H9 (cell line): Measurements from ENCODE around the gene AP1S3. TPM values are rescaled to one million over a fixed set of nuclear protein-coding genes. Genes with fewer than 3 reads are reported as not detected.

ENCODE experiments used
- DNase-seq: peaks from one replicate; pipeline ENCODE4 v3.0.0-alpha.2; 2017
- H2AFZ ChIP-seq: one replicate; pipeline ENCODE4 v1.6.1; 2013; ENCODE audit warnings: mild to moderate bottlenecking, low read length, control low read depth, moderate library complexity
- H2AK5ac ChIP-seq: 2 replicates; pipeline ENCODE4 v1.6.1; 2013; ENCODE audit warnings: low read length, control low read depth, mixed read lengths; ENCODE audit not compliant: insufficient read length
- H2BK120ac ChIP-seq: one replicate; pipeline ENCODE4 v1.6.1; 2013; ENCODE audit warnings: low read depth, mild to moderate bottlenecking, low read length, control low read depth, inconsistent platforms; ENCODE audit not compliant: poor library complexity, severe bottlenecking
- H2BK12ac ChIP-seq: 2 replicates; pipeline ENCODE4 v1.6.1; 2013; ENCODE audit warnings: low read length, control low read depth, mixed read lengths, low read depth; ENCODE audit not compliant: insufficient read length
- H2BK15ac ChIP-seq: 2 replicates; pipeline ENCODE4 v1.6.1; 2013; ENCODE audit warnings: low read depth, low read length, control low read depth
- H2BK20ac ChIP-seq: one replicate; pipeline ENCODE4 v1.6.1; 2013; ENCODE audit warnings: low read depth, mild to moderate bottlenecking, low read length, control low read depth, inconsistent platforms; ENCODE audit not compliant: poor library complexity, severe bottlenecking
- H2BK5ac ChIP-seq: 2 replicates; pipeline ENCODE4 v1.6.1; 2013; ENCODE audit warnings: low read length, control low read depth, mixed read lengths; ENCODE audit not compliant: insufficient read length
- H3K14ac ChIP-seq: 2 replicates; pipeline ENCODE4 v1.6.1; 2013; ENCODE audit warnings: low read length, control low read depth; ENCODE audit not compliant: insufficient read depth
- H3K18ac ChIP-seq: 2 replicates; pipeline ENCODE4 v1.6.1; 2013; ENCODE audit warnings: low read depth, mild to moderate bottlenecking, mixed read lengths, low read length, control low read depth; ENCODE audit not compliant: insufficient read length
- H3K23ac ChIP-seq: 2 replicates; pipeline ENCODE4 v1.6.1; 2013; ENCODE audit warnings: low read length, control low read depth, mixed read lengths, low read depth; ENCODE audit not compliant: insufficient read length
- H3K23me2 ChIP-seq: 2 replicates; pipeline ENCODE4 v1.6.1; 2013; ENCODE audit warnings: low read depth, mild to moderate bottlenecking, mixed read lengths, low read length, control low read depth; ENCODE audit not compliant: insufficient read length, poor library complexity, severe bottlenecking
- H3K27ac ChIP-seq: 2 replicates; pipeline ENCODE4 v1.5.1; 2013; ENCODE audit warnings: low read length, control low read depth, mixed read lengths, low read depth; ENCODE audit not compliant: insufficient read length
- H3K27me3 ChIP-seq: 2 replicates; pipeline ENCODE4 v1.6.1; 2013; ENCODE audit warnings: low read length, control low read depth, inconsistent platforms; ENCODE audit not compliant: insufficient read depth
- H3K4ac ChIP-seq: 2 replicates; pipeline ENCODE4 v1.6.1; 2013; ENCODE audit warnings: low read depth, mild to moderate bottlenecking, control low read depth, inconsistent platforms, low read length, moderate library complexity
- H3K4me1 ChIP-seq: 2 replicates; pipeline ENCODE4 v1.6.1; 2013; ENCODE audit warnings: low read length, control low read depth, inconsistent platforms; ENCODE audit not compliant: insufficient read depth
- H3K4me2 ChIP-seq: 2 replicates; pipeline ENCODE4 v1.6.1; 2013; ENCODE audit warnings: low read length, control low read depth, mixed read lengths; ENCODE audit not compliant: insufficient read length, insufficient read depth
- H3K56ac ChIP-seq: 2 replicates; pipeline ENCODE4 v1.6.1; 2013; ENCODE audit warnings: low read depth, mild to moderate bottlenecking, mixed read lengths, low read length, control low read depth; ENCODE audit not compliant: insufficient read length
- H3K79me1 ChIP-seq: 2 replicates; pipeline ENCODE4 v1.6.1; 2013; ENCODE audit warnings: low read depth, mild to moderate bottlenecking, moderate library complexity, low read length, control low read depth, inconsistent platforms; ENCODE audit not compliant: insufficient read depth, poor library complexity, severe bottlenecking
- H3K79me2 ChIP-seq: 2 replicates; pipeline ENCODE4 v1.6.1; 2013; ENCODE audit warnings: low read length, control low read depth, inconsistent platforms; ENCODE audit not compliant: insufficient read depth
- H3K9ac ChIP-seq: 2 replicates; pipeline ENCODE4 v1.6.1; 2013; ENCODE audit warnings: low read length, control low read depth, mixed read lengths; ENCODE audit not compliant: insufficient read length; ENCODE audit errors: extremely low read depth
- H3K9me3 ChIP-seq: one replicate; pipeline ENCODE4 v1.6.1; 2013; ENCODE audit warnings: low read depth, low read length, inconsistent platforms; ENCODE audit not compliant: control insufficient read depth
- H3T11ph ChIP-seq: one replicate; pipeline ENCODE4 v1.6.1; 2013; ENCODE audit warnings: mild to moderate bottlenecking, low read length, control low read depth, inconsistent platforms
- H4K20me1 ChIP-seq: one replicate; pipeline ENCODE4 v1.6.1; 2013; ENCODE audit not compliant: control insufficient read depth, insufficient read length, insufficient read depth
- H4K5ac ChIP-seq: 2 replicates; pipeline ENCODE4 v1.6.1; 2013; ENCODE audit warnings: low read depth, mild to moderate bottlenecking, mixed read lengths, low read length, control low read depth; ENCODE audit not compliant: insufficient read length
- H4K8ac ChIP-seq: replicated peaks from 2 replicates; pipeline ENCODE4 v1.6.1; 2013; ENCODE audit warnings: low read length, control low read depth, mixed read lengths, low read depth; ENCODE audit not compliant: insufficient read length
- H4K91ac ChIP-seq: 2 replicates; pipeline ENCODE4 v1.6.1; 2013; ENCODE audit warnings: low read depth, mild to moderate bottlenecking, moderate library complexity, mixed read lengths, low read length, control low read depth; ENCODE audit not compliant: insufficient read length
- H3K27ac Mint-ChIP-seq, 3 experiments: 2 replicates in 2 of 3; 3 replicates in 1 of 3; pipeline ENCODE4 v1.8.0; 2020 to 2021; ENCODE audit warnings: mixed read lengths in 3 of 3, mild to moderate bottlenecking in 1 of 3, moderate library complexity in 1 of 3
- H3K27me3 Mint-ChIP-seq: 2 replicates; pipeline ENCODE4 v1.8.0; 2021; ENCODE audit warnings: low read depth, mild to moderate bottlenecking, moderate library complexity, mixed read lengths
- H3K36me3 Mint-ChIP-seq, 3 experiments: 2 replicates in 2 of 3; 3 replicates in 1 of 3; pipeline ENCODE4 v1.8.0; 2020 to 2021; ENCODE audit warnings: low read depth in 3 of 3, mixed read lengths in 3 of 3; ENCODE audit not compliant: insufficient read depth in 1 of 3
- H3K4me1 Mint-ChIP-seq, 2 experiments: 2 replicates each; pipeline ENCODE4 v1.8.0; 2020; ENCODE audit warnings: mixed read lengths in 2 of 2
- H3K4me3 Mint-ChIP-seq, 2 experiments: 2 replicates in 1 of 2; 3 replicates in 1 of 2; pipeline ENCODE4 v1.8.0; 2020 to 2021; ENCODE audit warnings: mild to moderate bottlenecking in 2 of 2, mixed read lengths in 2 of 2, moderate library complexity in 1 of 2
- H3K9me3 Mint-ChIP-seq, 2 experiments: 2 replicates in 1 of 2; 3 replicates in 1 of 2; pipeline ENCODE4 v1.8.0; 2020; ENCODE audit warnings: mild to moderate bottlenecking in 2 of 2, mixed read lengths in 2 of 2, moderate library complexity in 1 of 2
- WGBS: extraction: QIAGEN DNeasy Blood & Tissue Kit; methylation state at CpG from one replicate; pipeline ENCODE4 v1.1.7; 2013; ENCODE audit warnings: missing lambda C conversion rate, low lambda C conversion rate, mixed read lengths; ENCODE audit not compliant: insufficient read length; ENCODE audit errors: extremely low coverage; 5-methylcytosine and 5-hydroxymethylcytosine counted together
- total RNA-seq: library from RNA; stranded (reverse); gene quantifications from 2 replicates; pipeline ENCODE4 v1.2.1, GENCODE V29; 2021
- TF ChIP-seq, protein P1 (sequence below): fragments of 200-600 bp; sonication (generic); conservative IDR thresholded peaks from 3 replicates; pipeline ENCODE4 v1.8.0; 2021; ENCODE audit warnings: antibody characterized with exemption, mild to moderate bottlenecking

AP1S3 gene
- total RNA-seq, 1 experiment from 2014 or later, result 8.7 TPM

DNA sequence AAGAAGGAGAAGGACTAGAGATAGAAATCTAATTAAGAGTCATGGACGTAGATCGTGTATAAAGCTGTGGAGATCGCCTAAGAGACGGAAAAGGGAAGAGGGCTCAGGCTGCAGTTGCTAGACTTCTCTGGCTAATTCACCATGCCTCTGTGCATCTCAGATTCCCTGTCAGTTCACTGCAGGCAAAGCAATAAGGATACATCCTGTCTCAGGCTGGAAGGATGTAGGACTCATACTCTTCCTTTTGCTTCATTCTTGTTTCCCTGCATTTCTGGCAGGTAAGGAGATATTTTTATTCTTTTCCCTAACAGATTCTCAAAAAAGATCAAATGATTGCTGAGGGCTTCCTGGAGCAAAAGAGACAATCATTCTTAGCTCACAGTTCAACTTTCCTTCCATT is 112.5 kb downstream of the AP1S3 start:
- no peak overlapping the region; the same call in 1 of the 2 replicates for H3K4ac ChIP-seq
- H3K4me1 Mint-ChIP-seq, result peaks cover 43 to 52% of the 10 kb centered on the region in 2 experiments
- no peak overlapping the region for H2BK12ac ChIP-seq
- H4K8ac ChIP-seq, result no peak overlapping the region
- peak overlapping the region; percentile 84 for H3T11ph ChIP-seq
- peak overlapping the region; percentile 31 for H3K4me2 ChIP-seq
- H3K9ac ChIP-seq, result peak overlapping the region; percentile 5
- H3K79me1 ChIP-seq, result peaks cover 2% of the 10 kb centered on the region
- no CpG with 5 or more reads among the region's 4 CpGs for WGBS
- no peaks in the 10 kb centered on the region for H3K27me3 Mint-ChIP-seq
- H3K18ac ChIP-seq, result no peak overlapping the region
- H2AK5ac ChIP-seq, result no peak overlapping the region
- no peak overlapping the region for H4K91ac ChIP-seq
- peaks cover 6% of the 10 kb centered on the region; the same call in 1 of the 2 replicates for H3K79me2 ChIP-seq
- peaks cover 6 to 30% (median 8%) of the 10 kb centered on the region in 3 experiments; a peak in 5 of 7 replicates for H3K36me3 Mint-ChIP-seq
- no peak overlapping the region for H3K23ac ChIP-seq
- peak overlapping the region; percentile 89 for H3K27ac ChIP-seq
- H2AFZ ChIP-seq, result no peak overlapping the region
- no peak overlapping the region for H2BK5ac ChIP-seq
- peak overlapping the region; percentile 17 to 99 (median 97); a peak in 5 of 7 replicates for H3K27ac Mint-ChIP-seq
- H3K14ac ChIP-seq, result no peak overlapping the region; the same call in 1 of the 2 replicates
- H4K20me1 ChIP-seq, result no peaks in the 10 kb centered on the region
- H2BK120ac ChIP-seq, result no peak overlapping the region
- H2BK20ac ChIP-seq, result no peak overlapping the region
- H3K9me3 ChIP-seq, result no peaks in the 10 kb centered on the region
- no peak overlapping the region for H2BK15ac ChIP-seq
- H3K56ac ChIP-seq, result no peak overlapping the region
- H3K23me2 ChIP-seq, result peaks cover 8% of the 10 kb centered on the region
- no peaks in the 10 kb centered on the region for H3K27me3 ChIP-seq
- H3K9me3 Mint-ChIP-seq, result peaks cover 0 to 3% of the 10 kb centered on the region in 2 experiments; a peak in 1 of 5 replicates
- peaks cover 7% of the 10 kb centered on the region; the same call in 1 of the 2 replicates for H3K4me1 ChIP-seq
- TF ChIP-seq, protein P1, sequence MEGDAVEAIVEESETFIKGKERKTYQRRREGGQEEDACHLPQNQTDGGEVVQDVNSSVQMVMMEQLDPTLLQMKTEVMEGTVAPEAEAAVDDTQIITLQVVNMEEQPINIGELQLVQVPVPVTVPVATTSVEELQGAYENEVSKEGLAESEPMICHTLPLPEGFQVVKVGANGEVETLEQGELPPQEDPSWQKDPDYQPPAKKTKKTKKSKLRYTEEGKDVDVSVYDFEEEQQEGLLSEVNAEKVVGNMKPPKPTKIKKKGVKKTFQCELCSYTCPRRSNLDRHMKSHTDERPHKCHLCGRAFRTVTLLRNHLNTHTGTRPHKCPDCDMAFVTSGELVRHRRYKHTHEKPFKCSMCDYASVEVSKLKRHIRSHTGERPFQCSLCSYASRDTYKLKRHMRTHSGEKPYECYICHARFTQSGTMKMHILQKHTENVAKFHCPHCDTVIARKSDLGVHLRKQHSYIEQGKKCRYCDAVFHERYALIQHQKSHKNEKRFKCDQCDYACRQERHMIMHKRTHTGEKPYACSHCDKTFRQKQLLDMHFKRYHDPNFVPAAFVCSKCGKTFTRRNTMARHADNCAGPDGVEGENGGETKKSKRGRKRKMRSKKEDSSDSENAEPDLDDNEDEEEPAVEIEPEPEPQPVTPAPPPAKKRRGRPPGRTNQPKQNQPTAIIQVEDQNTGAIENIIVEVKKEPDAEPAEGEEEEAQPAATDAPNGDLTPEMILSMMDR, result no peak
- peak overlapping the region in 1 of 2 experiments; percentile 91; a peak in 2 of 5 replicates for H3K4me3 Mint-ChIP-seq
- no peak overlapping the region for H4K5ac ChIP-seq
- no peak for DNase-seq
